Astrocyte of the cerebellum (primary cell): Measurements from ENCODE around the gene CSTF1.

ENCODE experiments used
- DNase-seq: peaks from one replicate; pipeline ENCODE4 v3.0.0-alpha.2; 2011; ENCODE audit warnings: low read depth
- H3K4me3 ChIP-seq: 2 replicates; pipeline ENCODE4 v1.5.1; 2011; ENCODE audit warnings: mild to moderate bottlenecking, low read depth, low read length, moderate library complexity
- in situ Hi-C: cut with HindIII; loops from 2 replicates; pipeline ENCODE4 v1.10.0; 2017; ENCODE audit warnings: low sequenced_read_pairs
- TF ChIP-seq, protein P1 (sequence below): IDR thresholded peaks from 2 replicates; pipeline ENCODE4 v1.5.1; 2012; ENCODE audit warnings: low read length, low read depth, moderate library complexity, mild to moderate bottlenecking; ENCODE audit errors: missing control alignments

Gene CSTF1

GRCh38 chr20:56442389-56443365 lies 50.2 kb downstream of the CSTF1 start:
- no peak for DNase-seq
- in situ Hi-C loops: no loop called here
- TF ChIP-seq, protein P1, sequence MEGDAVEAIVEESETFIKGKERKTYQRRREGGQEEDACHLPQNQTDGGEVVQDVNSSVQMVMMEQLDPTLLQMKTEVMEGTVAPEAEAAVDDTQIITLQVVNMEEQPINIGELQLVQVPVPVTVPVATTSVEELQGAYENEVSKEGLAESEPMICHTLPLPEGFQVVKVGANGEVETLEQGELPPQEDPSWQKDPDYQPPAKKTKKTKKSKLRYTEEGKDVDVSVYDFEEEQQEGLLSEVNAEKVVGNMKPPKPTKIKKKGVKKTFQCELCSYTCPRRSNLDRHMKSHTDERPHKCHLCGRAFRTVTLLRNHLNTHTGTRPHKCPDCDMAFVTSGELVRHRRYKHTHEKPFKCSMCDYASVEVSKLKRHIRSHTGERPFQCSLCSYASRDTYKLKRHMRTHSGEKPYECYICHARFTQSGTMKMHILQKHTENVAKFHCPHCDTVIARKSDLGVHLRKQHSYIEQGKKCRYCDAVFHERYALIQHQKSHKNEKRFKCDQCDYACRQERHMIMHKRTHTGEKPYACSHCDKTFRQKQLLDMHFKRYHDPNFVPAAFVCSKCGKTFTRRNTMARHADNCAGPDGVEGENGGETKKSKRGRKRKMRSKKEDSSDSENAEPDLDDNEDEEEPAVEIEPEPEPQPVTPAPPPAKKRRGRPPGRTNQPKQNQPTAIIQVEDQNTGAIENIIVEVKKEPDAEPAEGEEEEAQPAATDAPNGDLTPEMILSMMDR: no peak
- H3K4me3 ChIP-seq: no peak overlapping the region

DNA sequence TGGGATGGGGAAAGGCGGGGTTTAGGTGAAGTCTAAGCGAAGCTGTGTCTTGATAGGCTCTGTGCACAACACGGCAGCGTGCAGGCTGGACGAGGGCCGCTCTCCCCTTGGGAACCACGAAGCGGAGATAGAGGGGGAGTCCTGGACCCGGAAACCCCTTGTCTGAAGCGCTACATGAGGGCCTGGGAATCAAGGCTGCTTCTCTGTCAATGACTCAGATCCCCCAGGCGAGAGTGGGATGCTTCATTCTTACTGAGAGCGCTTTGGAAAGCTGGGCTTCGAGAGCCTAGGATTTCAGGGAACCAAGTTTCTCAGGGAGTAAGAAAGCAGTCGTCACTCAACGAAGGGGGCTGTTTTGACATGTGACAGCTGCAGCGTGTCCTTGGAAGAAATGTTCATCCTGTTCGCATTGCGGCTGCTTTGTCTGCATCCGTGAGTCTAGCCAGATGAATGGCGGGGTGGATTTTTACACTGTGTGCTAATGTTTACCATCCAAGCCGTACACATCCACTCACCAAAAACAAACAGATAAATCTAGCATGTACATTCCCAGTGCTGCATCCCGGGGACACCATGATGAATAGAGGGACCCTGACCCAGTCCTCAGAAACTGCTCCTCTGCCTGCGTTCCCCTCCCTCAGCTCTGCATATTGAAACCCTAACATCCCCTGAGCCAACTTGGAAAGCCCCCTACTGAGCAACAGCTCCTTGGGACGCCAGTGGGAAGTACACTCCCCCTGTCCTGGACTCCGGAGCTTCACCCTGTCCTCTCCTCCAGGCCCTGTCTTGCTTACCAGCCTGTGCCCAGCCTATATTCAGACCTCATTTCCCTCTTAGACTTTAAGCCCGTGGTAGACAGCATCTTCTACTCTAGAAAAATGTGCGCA lies 51.5 kb downstream of the CSTF1 start:
- DNase-seq: no peak
- in situ Hi-C loops: no loop called here
- H3K4me3 ChIP-seq: no peak overlapping the region
- TF ChIP-seq, protein P1: no peak

- H3K4me3 ChIP-seq: no peak overlapping the region
- in situ Hi-C loops: no loop called here
Measured at GRCh38 chr20:56445130-56445529, 52.7 kb downstream of the CSTF1 start.

GRCh38 chr20:56445540-56445939 lies 53.1 kb downstream of the CSTF1 start:
- in situ Hi-C loops: no loop called here
- no peak overlapping the region for H3K4me3 ChIP-seq
- no peak for DNase-seq
- TF ChIP-seq, protein P1: no peak

More at GRCh38 chr20:56445130-56445529, 52.7 kb downstream of the CSTF1 start:
- no peak for DNase-seq
- TF ChIP-seq, protein P1: no peak

- in situ Hi-C loops: no loop called here
- TF ChIP-seq, protein P1: no peak
Measured at GRCh38 chr20:56447227-56447626, 54.8 kb downstream of the CSTF1 start.

GRCh38 chr20:56449459-56449858 lies 57.0 kb downstream of the CSTF1 start:
- H3K4me3 ChIP-seq: no peak overlapping the region
- DNase-seq: no peak
- TF ChIP-seq, protein P1: no peak
- in situ Hi-C loops: no loop called here

More at GRCh38 chr20:56447227-56447626, 54.8 kb downstream of the CSTF1 start:
- no peak overlapping the region for H3K4me3 ChIP-seq
- DNase-seq: no peak
